Keratinocyte (primary cell): ENCODE data around the gene NPIPB6.

Experiments used
- EZH2 ChIP-seq: IDR thresholded peaks from one replicate; pipeline ENCODE4 v1.6.1; 2012; ENCODE audit warnings: inconsistent platforms, mild to moderate bottlenecking, low read length, moderate library complexity
- TF ChIP-seq, protein P1 (sequence below), 3 experiments: IDR thresholded peaks in 1 of 3; conservative IDR thresholded peaks in 1 of 3; optimal IDR thresholded peaks in 1 of 3; 2 replicates in 2 of 3; 3 replicates in 1 of 3; pipeline versions ENCODE3 to v1.5.1; 2011; ENCODE audit warnings: low read length in 3 of 3, mild to moderate bottlenecking in 3 of 3, moderate library complexity in 2 of 3, control low read depth in 1 of 3, inconsistent platforms in 1 of 3; ENCODE audit not compliant: insufficient read depth in 2 of 3; ENCODE audit errors: extremely low read depth in 1 of 3

- TF ChIP-seq, protein P1, sequence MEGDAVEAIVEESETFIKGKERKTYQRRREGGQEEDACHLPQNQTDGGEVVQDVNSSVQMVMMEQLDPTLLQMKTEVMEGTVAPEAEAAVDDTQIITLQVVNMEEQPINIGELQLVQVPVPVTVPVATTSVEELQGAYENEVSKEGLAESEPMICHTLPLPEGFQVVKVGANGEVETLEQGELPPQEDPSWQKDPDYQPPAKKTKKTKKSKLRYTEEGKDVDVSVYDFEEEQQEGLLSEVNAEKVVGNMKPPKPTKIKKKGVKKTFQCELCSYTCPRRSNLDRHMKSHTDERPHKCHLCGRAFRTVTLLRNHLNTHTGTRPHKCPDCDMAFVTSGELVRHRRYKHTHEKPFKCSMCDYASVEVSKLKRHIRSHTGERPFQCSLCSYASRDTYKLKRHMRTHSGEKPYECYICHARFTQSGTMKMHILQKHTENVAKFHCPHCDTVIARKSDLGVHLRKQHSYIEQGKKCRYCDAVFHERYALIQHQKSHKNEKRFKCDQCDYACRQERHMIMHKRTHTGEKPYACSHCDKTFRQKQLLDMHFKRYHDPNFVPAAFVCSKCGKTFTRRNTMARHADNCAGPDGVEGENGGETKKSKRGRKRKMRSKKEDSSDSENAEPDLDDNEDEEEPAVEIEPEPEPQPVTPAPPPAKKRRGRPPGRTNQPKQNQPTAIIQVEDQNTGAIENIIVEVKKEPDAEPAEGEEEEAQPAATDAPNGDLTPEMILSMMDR (optimal IDR thresholded peaks at IDR 0.05 in 1 of 3, IDR thresholded peaks at IDR 0.05 in 1 of 3, conservative IDR thresholded peaks at IDR 0.05 in 1 of 3; ENCODE audit: extremely low read depth in 1 of 3, insufficient read depth in 2 of 3, low read length in 3 of 3) = no peak
- no peak for TF ChIP-seq EZH2
Observed at GRCh38 chr16:28297308-28297707, 66.0 kb downstream of the NPIPB6 start.
